Measurements from ENCODE around the gene MND1.
"Not testable (repeated sequence)": the region's sequence is repeated elsewhere in the genome, so short reads cannot be mapped to it uniquely, and the experiment has no call there.

Gene MND1

GRCh38 chr4:153448003-153448731 lies 103.7 kb downstream of the MND1 start:
- no peak for DNase-seq

GRCh38 chr4:153449338-153449737 lies 104.8 kb downstream of the MND1 start:
- DNase-seq, result no peak

- no peak for DNase-seq
Measured at GRCh38 chr4:153450544-153450917, 106.0 kb downstream of the MND1 start.

GRCh38 chr4:153451145-153451544 lies 106.7 kb downstream of the MND1 start:
- DNase-seq, result not testable (repeated sequence)

- DNase-seq, result no peak
Measured at GRCh38 chr4:153451911-153452657, 107.6 kb downstream of the MND1 start.

- no peak for DNase-seq
Measured at GRCh38 chr4:153452658-153453378, 108.3 kb downstream of the MND1 start.

- DNase-seq, result no peak
Measured at GRCh38 chr4:153453402-153453801, 108.9 kb downstream of the MND1 start.

GRCh38 chr4:153458969-153459368 lies 114.5 kb downstream of the MND1 start:
- no peak for DNase-seq

GRCh38 chr4:153461549-153461948 lies 117.1 kb downstream of the MND1 start:
- not testable (repeated sequence) for DNase-seq

GRCh38 chr4:153464068-153464467 lies 119.6 kb downstream of the MND1 start:
- DNase-seq, result no peak
